ENCODE results near the gene ZP4. TPM values are rescaled to one million over a fixed set of nuclear protein-coding genes. Genes with fewer than 3 reads are reported as not detected.
A peak's percentile ranks its signal among the peaks of the same experiment; 100 is the strongest.

Gene ZP4
- total and polyA plus RNA-seq, 2 of the 8 experiments (the other 6 are each of a cell fraction or from before 2014, with no cell fraction given), result not detected

- Histone ChIP-seq H3K23ac (ENCODE audit: insufficient read length) (no peak overlapping the region), H3K9ac (replicated peaks in 1 of 4; ENCODE audit: extremely low read depth in 1 of 4, low read depth in 3 of 4, low read length in 3 of 4) (no peak overlapping the region), H4K8ac (ENCODE audit: extremely low read depth, insufficient read depth, low read length) (no peak overlapping the region), H3K4me3 (ENCODE audit: extremely low read depth in 1 of 4, insufficient read depth in 2 of 4, low read depth in 3 of 4, low read length in 4 of 4) (no peak overlapping the region), H3K23me2 (ENCODE audit: low read depth, low read length) (no peaks in the 10 kb centered on the region), H2BK15ac (ENCODE audit: low read length) (no peak overlapping the region), H3K27me3 (replicated peaks in 1 of 4; ENCODE audit: control insufficient read depth in 3 of 4, extremely low read depth in 1 of 4, insufficient read depth in 3 of 4, low read length in 3 of 4) (peaks cover 4 to 10% (median 8%) of the 10 kb centered on the region in 4 experiments), H3K79me2 (ENCODE audit: control insufficient read depth in 1 of 2, insufficient read depth in 2 of 2, low read length in 2 of 2) (no peaks in the 10 kb centered on the region), H2AFZ (ENCODE audit: low read length) (no peak overlapping the region), H3K79me1 (ENCODE audit: low read depth, low read length) (no peaks in the 10 kb centered on the region), H3K36me3 (ENCODE audit: control insufficient read depth in 2 of 4, insufficient read depth in 4 of 4, low read length in 3 of 4) (no peaks in the 10 kb centered on the region), H2BK20ac (ENCODE audit: low read length) (no peak overlapping the region), H3K14ac (ENCODE audit: insufficient read length) (no peak overlapping the region), H2BK120ac (replicated peaks; ENCODE audit: low read depth, low read length) (no peak overlapping the region), H4K20me1 (replicated peaks in 1 of 2; ENCODE audit: control insufficient read depth in 1 of 2, insufficient read depth in 2 of 2, low read length in 2 of 2) (no peaks in the 10 kb centered on the region), H3K4me2 (ENCODE audit: insufficient read depth in 1 of 2, low read depth in 2 of 2, low read length in 2 of 2) (no peak overlapping the region), H3K9me3 (ENCODE audit: insufficient read depth in 2 of 2, low read depth in 1 of 2, low read length in 1 of 2) (no peaks in the 10 kb centered on the region), H2BK5ac (ENCODE audit: low read depth, low read length) (no peak overlapping the region), H4K5ac (ENCODE audit: insufficient read length, low read depth, low read length) (no peak overlapping the region), H3K27ac (ENCODE audit: low read depth, low read length) (no peak overlapping the region), H3K4ac (replicated peaks; ENCODE audit: insufficient read length, low read depth, low read length) (no peak overlapping the region), H3K18ac (ENCODE audit: extremely low read depth, low read length) (no peak overlapping the region), H3K56ac (replicated peaks; ENCODE audit: insufficient read length, low read depth, low read length) (no peak overlapping the region), H4K91ac (replicated peaks; ENCODE audit: insufficient read length, low read length) (no peak overlapping the region), H2BK12ac (ENCODE audit: low read depth, low read length) (0 out of 2 replicates have a peak overlapping the region, but pooled peaks have one; percentile 33), H2AK5ac (ENCODE audit: low read depth, low read length) (no peak overlapping the region), H3K4me1 (replicated peaks in 1 of 4; ENCODE audit: control insufficient read depth in 3 of 4, insufficient read depth in 4 of 4, low read length in 3 of 4) (peaks cover 0 to 9% (median 9%) of the 10 kb centered on the region in 4 experiments; a peak in 5 of 7 replicates)
- WGBS, 2 experiments (ENCODE audit: extremely low coverage in 1 of 2, insufficient coverage in 1 of 2, insufficient read length in 1 of 2, insufficient replicate concordance in 2 of 2, low coverage in 1 of 2, low lambda C conversion rate in 2 of 2, missing lambda C conversion rate in 1 of 2), result 90% methylated on average over 2 of the region's 2 CpGs; no CpG with 5 or more reads in 1 of the 2 experiments
- ChIA-PET CTCF (ENCODE audit: partially characterized antibody) (interaction anchor here (0.7 to 6.1 kb wide), 34 partner anchors 10 to 1488 kb away, joined by 3 to 90 read pairs (median 4); partner anchors contain the start of gene ZP4), POLR2A (ENCODE audit: partially characterized antibody) (interaction anchor here (1.6 kb wide), 1 partner anchor 10 kb away, joined by 6 read pairs; no protein-coding TSS in a partner anchor)
- FAIRE-seq, result no peak
- DNase-seq (ENCODE audit: low read depth in 1 of 2, low spot score in 2 of 2), result no peak
- TF ChIP-seq RNF2 (IDR thresholded peaks at IDR 0.05; ENCODE audit: borderline replicate concordance, low read depth, low read length, missing control alignments, poor library complexity, severe bottlenecking), result no peak
- TF ChIP-seq NRF1 (IDR thresholded peaks at IDR 0.05; ENCODE audit: low read depth, low read length), result no peak
- no peak for TF ChIP-seq RBBP5 (IDR thresholded peaks at IDR 0.05; ENCODE audit: borderline replicate concordance, low read depth, low read length)
- TF ChIP-seq MAX (IDR thresholded peaks at IDR 0.05), result no peak
- no peak for TF ChIP-seq BACH1 (IDR thresholded peaks at IDR 0.05; ENCODE audit: low read length)
- TF ChIP-seq ATF2 (IDR thresholded peaks at IDR 0.05; ENCODE audit: low read length), result no peak
- no peak for TF ChIP-seq POLR2AphosphoS5 (IDR thresholded peaks at IDR 0.05; ENCODE audit: low read depth, low read length)
- TF ChIP-seq SAP30 (IDR thresholded peaks at IDR 0.05; ENCODE audit: insufficient read depth, insufficient replicate concordance, low read length), result no peak
These were observed 27.5 kb downstream of the ZP4 start for GRCh38 chr1:237863234-237863633.
